ENCODE results near the gene ADH4. TPM values are rescaled to one million over a fixed set of nuclear protein-coding genes. Genes with fewer than 3 reads are reported as not detected.

The ADH4 gene
- total RNA-seq, 4 donors from 2014 or later: 0.49 to 6.1 (median 0.66) TPM; not detected in 1

- no peak for TF ChIP-seq CTCF (IDR thresholded peaks at IDR 0.05; ENCODE audit: low read depth)
These were observed 56.1 kb downstream of the ADH4 start for GRCh38 chr4:99088023-99088449.

- no peak for TF ChIP-seq CTCF (IDR thresholded peaks at IDR 0.05; ENCODE audit: low read depth)
These were observed 59.5 kb downstream of the ADH4 start for GRCh38 chr4:99084595-99084994.

GRCh38 chr4:99082192-99082591 lies 61.9 kb downstream of the ADH4 start:
- TF ChIP-seq CTCF (IDR thresholded peaks at IDR 0.05; ENCODE audit: low read depth): no peak

- TF ChIP-seq CTCF (IDR thresholded peaks at IDR 0.05; ENCODE audit: low read depth): no peak
These were observed 64.3 kb downstream of the ADH4 start for GRCh38 chr4:99079625-99080295.

- no peak for TF ChIP-seq CTCF (IDR thresholded peaks at IDR 0.05; ENCODE audit: low read depth)
These were observed 65.0 kb downstream of the ADH4 start for GRCh38 chr4:99078931-99079624.

GRCh38 chr4:99078336-99078735 lies 65.8 kb downstream of the ADH4 start:
- TF ChIP-seq CTCF (IDR thresholded peaks at IDR 0.05; ENCODE audit: low read depth): no peak

- no peak for TF ChIP-seq CTCF (IDR thresholded peaks at IDR 0.05; ENCODE audit: low read depth)
These were observed 66.9 kb downstream of the ADH4 start for GRCh38 chr4:99077177-99077576.
